GM03348 (cell line): ENCODE data around the gene MICAL3.

Experiments
- DNase-seq: peaks from one replicate; pipeline ENCODE4 v3.0.0; 2012; ENCODE audit warnings: low spot score

Gene MICAL3

GRCh38 chr22:17761138-17761488 is 263.2 kb downstream of the MICAL3 start:
- DNase-seq = no peak

DNA sequence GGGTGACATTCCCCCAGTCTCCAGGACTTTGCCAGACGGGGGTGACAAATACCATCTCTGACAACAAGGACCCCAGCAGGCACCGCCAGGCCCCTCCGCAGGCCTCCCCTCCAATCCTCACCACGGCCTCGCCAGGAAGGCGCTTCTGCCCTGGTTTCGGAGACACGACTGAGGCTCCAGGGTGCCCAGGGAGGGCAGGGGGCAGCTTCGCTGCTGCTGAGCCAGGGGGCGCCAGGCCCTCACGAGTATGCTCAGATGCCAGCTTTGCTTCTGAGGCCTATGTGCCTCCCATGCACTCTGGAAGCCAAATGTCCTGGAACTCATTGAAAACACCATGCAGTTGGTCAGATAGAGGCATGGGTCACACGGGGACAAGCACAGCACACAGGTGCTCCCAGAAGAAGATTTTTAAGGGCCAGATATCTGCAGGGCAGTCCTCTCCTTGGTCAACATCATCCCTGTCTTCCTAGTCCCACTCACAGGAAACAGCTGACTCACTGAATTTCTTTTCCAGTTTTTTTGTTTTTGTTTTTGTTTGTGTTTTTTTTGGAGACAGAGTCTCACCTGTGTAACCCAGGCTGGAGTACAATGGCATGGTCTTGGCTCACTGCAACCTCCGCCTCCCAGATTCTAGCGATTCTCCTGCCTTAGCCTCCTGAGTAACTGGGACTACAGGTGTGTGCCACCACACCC is 270.0 kb downstream of the MICAL3 start:
- DNase-seq = no peak

DNA sequence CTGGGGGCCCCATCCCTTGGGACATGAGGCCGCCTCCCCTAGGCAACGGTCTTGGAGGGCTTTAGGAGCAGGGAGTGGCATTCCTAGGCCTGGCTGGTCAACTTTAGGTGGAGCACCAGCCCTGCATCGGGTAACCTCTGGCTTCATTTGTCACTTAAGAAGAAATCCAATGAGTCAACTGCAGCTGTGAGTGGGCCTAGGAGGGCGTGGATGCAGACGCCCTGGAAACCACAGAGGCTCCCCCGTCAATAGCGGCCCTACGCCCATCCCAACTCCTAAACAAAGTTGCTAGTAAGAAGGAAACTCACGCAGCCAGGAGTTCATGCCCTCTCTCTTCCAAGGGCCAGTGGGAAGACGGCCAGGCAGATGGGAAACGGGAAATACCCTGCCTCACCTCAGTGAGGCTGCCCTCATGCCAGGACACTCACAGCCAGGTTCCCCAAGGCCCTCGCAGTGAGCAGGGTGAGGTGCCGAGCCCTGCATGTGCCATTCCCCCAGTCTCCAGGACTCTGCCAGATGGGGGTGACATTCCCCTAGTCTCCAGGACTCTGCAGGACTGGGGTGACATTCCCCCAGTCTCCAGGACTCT is 270.9 kb downstream of the MICAL3 start:
- DNase-seq = no peak

DNA sequence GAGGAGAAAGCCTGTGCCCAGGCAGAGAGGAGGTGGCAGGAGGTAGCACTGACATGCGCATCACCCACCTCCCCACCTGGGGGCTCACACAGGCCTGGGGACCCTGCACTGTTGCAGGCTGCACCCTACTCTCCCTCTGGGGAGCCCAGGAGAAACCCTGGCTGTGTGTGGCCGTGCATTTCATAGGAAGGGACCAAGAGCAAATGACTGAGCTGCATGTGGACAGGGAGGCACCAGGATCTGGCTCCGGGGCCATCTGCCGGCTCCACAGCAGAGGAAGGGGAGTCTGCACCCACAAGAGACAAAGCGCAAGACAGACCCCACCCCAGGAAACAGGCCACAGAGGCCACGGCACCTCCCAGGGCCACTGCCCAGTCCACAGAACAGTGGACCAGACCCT is 272.8 kb downstream of the MICAL3 start:
- no peak for DNase-seq

GRCh38 chr22:17749605-17750395 is 274.6 kb downstream of the MICAL3 start:
- no peak for DNase-seq

DNA sequence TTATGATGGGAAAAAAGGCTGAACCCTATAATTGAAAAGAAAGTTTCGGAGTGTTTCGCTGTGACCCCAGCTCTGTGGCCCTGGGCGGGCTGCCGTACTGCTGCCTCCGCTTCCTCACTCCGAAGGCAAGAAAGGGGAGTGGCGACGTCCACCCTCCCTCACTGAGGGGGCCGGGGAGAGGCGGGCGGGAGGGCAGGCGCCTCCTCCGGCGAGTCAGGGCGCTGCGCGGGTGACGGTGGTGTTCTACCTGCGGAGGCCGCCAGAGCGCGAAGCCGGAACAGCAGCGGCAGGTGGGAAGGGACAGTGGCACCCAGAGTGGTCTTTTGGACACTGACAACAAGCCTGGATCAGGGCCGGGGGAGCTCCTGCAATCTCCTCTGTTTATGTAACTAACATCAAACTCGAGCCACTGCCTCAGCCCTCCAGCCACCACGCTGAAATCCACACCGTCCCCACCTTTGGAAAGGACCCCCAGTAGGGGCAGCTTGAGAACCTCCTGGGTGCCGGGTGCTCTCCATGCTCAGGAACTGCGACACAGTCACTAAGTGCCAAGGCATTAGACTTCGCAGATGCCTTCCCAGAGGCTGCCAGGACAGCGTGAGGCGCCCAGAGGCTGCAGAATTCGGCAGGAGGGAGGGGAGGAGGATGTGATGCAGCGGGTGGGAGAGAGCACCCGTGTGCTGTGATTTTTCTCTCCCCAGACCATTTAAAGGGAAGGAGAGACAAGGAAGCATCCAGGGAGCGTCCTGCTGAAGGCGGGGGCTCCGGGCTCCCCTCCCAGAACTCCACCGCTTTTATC is 275.6 kb downstream of the MICAL3 start:
- DNase-seq = no peak

DNA sequence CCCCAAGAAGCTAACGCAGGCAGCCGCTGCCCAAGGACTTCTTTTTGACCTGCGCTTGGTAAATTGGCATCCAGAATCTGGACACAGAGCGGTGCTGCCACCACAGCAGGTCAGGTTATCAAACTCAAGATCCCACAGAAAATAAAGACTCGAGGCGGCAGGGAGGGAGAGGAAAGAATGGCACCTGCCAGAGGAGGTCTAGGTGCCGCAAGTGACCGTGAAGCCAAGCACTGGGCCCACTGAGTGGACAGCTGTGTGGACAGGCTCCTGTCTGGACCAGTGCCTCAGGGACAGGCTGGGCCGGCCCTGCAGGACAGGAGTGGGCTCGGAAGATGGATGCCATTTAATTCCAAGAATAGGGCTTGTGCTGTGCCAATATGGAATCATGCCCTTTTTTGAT is 277.4 kb downstream of the MICAL3 start:
- DNase-seq = no peak

DNA sequence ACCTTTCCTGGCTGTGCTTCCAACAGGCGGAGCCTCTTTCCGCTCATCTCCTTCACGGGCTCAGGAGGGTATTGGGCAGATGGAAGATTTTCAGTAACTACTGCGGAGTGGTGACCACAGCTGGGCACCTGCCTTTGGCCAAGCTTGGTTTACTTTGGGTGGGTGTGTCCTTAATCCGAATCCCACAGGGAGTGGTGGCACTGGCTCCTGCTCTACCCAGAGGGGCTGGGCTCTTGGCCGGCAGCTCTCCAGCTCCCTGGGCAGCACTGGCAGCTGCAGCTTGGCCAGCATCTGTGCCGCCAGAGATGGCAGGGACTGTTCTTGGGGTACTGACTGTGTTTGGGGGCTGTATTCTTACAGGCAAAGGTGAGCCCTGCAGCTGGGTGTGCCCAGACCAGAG is 279.9 kb downstream of the MICAL3 start:
- no peak for DNase-seq

DNA sequence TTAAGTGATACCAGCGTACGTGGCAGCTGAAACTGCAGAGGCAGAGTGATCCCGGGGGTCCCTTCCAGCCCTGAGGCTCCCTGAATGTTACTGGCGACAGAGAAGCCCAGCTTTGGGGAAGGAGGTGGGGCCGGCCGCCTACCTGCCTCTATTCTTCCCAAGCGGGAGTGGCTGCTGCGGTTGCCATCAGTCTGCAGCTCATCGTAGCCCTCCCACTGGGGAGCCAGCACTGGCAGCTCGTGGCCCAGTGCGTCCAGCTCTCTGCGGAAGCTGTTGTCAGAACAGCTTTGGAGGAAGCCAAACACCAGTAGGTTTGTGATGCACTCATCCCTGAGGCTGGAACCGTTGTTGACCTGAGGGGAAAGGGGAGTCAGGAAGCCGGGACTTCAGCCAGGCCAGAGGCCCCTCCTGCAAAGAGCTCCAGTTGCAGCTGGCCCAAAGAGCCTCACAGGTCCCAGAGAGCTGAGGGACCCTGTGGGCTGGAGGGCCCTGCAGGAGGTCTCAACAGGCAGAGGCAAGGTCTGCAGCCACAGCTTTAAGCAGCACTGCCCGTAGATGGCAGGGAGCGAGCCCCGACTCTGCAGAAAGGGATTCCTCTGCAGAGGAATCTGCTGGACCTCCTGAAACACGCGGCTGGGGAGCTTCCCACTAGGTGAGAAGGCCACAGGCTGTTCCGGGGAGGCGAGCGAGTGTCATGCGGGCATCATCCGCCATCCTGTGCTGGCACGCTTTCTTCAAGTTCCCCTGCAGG is 280.5 kb downstream of the MICAL3 start:
- DNase-seq = no peak

DNA sequence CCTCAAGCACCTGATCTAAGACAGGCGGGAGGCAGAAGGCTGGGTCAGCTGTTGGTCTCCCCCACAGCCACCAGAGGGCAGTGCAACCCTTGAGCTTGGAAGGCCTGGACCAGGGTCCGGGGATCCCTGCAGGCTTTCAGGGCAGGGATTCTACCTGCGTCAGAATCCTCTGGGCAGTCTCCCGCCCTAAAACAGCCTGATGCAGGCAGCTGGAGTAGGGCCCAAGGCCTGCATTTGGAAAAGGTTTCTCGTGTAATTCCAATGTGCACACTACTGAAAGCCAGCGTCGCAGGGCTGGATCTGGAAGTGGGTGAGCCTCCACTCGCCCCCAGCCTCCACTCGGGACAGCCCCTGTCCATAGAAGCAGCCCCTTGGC is 281.8 kb downstream of the MICAL3 start:
- DNase-seq = peak; percentile 89

DNA sequence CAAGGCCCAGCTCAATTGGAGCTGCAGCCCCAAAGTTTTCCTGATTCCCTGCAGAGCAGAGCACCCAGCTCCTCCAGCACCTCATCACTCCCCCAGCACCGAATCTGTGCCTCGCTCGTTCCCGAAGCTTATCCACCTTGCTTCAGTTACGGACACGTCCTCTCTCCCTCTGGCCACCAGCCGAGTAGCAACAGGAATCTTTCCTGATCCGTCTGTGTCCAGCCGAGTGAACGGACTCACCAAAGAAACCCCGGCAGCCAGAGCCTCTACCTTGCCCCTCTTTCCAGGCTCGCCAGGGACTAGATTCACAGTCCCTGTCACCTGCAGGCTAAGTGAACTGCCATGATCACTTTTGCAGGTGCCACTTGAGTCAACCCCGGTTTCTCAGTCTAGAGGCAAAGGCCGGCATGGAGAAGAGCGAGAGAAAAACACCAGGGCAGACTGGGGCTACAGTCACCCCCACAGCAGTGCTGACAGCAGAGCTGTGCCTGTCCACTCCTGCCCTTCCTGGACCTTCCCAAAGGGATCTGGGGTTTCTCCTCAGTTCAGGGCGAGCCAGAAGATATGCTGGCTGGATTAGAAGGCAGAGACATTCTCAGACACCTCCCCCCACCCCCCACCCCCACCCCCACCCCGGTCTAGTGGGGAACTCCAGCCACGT is 282.4 kb downstream of the MICAL3 start:
- no peak for DNase-seq

- DNase-seq = no peak
Measured at GRCh38 chr22:17739196-17739975, 285.0 kb downstream of the MICAL3 start.

- no peak for DNase-seq
Measured at GRCh38 chr22:17738386-17739128, 285.8 kb downstream of the MICAL3 start.
